GM19372 (cell line): ENCODE data around the gene FGF7.
"Not testable (repeated sequence)": the region's sequence is repeated elsewhere in the genome, so short reads cannot be mapped to it uniquely, and the experiment has no call there.

Experiments used
- ATAC-seq: cut with Tn5 transposase; IDR thresholded peaks from one replicate; pipeline ENCODE4 v1.9.1; 2021; ENCODE audit warnings: mild to moderate bottlenecking, low read depth, moderate library complexity; ENCODE audit not compliant: unreplicated experiment

FGF7 gene

GRCh38 chr15:49438962-49439631 lies 16.1 kb downstream of the FGF7 start:
- ATAC-seq, result no peak

GRCh38 chr15:49439678-49440395 lies 16.8 kb downstream of the FGF7 start:
- no peak for ATAC-seq

- ATAC-seq, result no peak
These were observed 18.3 kb downstream of the FGF7 start for GRCh38 chr15:49441356-49441755.

GRCh38 chr15:49441816-49442215 lies 18.8 kb downstream of the FGF7 start:
- no peak for ATAC-seq

GRCh38 chr15:49452595-49452994 lies 29.6 kb downstream of the FGF7 start:
- ATAC-seq, result no peak

- no peak for ATAC-seq
These were observed 33.1 kb downstream of the FGF7 start for GRCh38 chr15:49456166-49456565.

- no peak for ATAC-seq
These were observed 35.1 kb downstream of the FGF7 start for GRCh38 chr15:49458145-49458544.

GRCh38 chr15:49460411-49460941 lies 37.4 kb downstream of the FGF7 start:
- no peak for ATAC-seq

GRCh38 chr15:49462232-49462844 lies 39.3 kb downstream of the FGF7 start:
- ATAC-seq, result no peak

- ATAC-seq, result no peak
These were observed 41.5 kb downstream of the FGF7 start for GRCh38 chr15:49464522-49464921.

- no peak for ATAC-seq
These were observed 43.1 kb downstream of the FGF7 start for GRCh38 chr15:49466119-49466518.

- ATAC-seq, result no peak
These were observed 44.9 kb downstream of the FGF7 start for GRCh38 chr15:49467746-49468480.

- no peak for ATAC-seq
These were observed 45.4 kb downstream of the FGF7 start for GRCh38 chr15:49468481-49468839.

- not testable (repeated sequence) for ATAC-seq
These were observed 48.2 kb downstream of the FGF7 start for GRCh38 chr15:49471248-49471647.

GRCh38 chr15:49471733-49472132 lies 48.7 kb downstream of the FGF7 start:
- no peak for ATAC-seq

GRCh38 chr15:49472338-49472737 lies 49.3 kb downstream of the FGF7 start:
- no peak for ATAC-seq

GRCh38 chr15:49473031-49473430 lies 50.0 kb downstream of the FGF7 start:
- ATAC-seq, result no peak

- ATAC-seq, result not testable (repeated sequence)
These were observed 55.0 kb downstream of the FGF7 start for GRCh38 chr15:49478021-49478420.

GRCh38 chr15:49478982-49479381 lies 55.9 kb downstream of the FGF7 start:
- not testable (repeated sequence) for ATAC-seq

- ATAC-seq, result not testable (repeated sequence)
These were observed 62.4 kb downstream of the FGF7 start for GRCh38 chr15:49485401-49485800.

GRCh38 chr15:49490966-49491365 lies 67.9 kb downstream of the FGF7 start:
- ATAC-seq, result no peak
